Measurements from ENCODE around the gene SORCS1. TPM values are rescaled to one million over a fixed set of nuclear protein-coding genes. Genes with fewer than 3 reads are reported as not detected.

SORCS1 gene
- total RNA-seq, 1 donor from 2014 or later: not detected

DNA sequence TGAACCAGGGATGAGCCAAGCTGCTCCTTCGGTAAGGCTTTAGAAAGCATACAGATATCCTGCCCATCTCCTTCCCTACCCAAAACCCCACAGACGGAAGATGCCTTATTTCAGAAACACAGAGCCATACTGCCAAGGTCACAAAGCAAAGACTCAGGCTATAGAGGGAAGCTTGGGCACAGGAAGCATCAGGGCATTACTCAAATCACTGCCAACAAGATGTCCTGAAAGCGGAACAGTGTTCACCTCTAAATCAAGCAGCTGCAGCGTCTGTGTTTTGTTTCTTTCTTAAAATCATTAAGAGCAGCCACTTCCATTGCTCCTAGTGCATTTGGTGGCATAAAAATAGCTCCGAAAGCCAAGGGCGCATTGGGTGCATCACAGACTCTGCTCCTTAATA is 307.3 kb downstream of the SORCS1 start:
- no peak for FAIRE-seq
- H3K27me3 ChIP-seq (ENCODE audit: control insufficient read depth, insufficient read depth, low read length): no peaks in the 10 kb centered on the region
- no peak for DNase-seq (ENCODE audit: low read depth)
- H3K36me3 ChIP-seq (ENCODE audit: control insufficient read depth, insufficient read depth, low read length): no peaks in the 10 kb centered on the region
- TF ChIP-seq, protein P1, sequence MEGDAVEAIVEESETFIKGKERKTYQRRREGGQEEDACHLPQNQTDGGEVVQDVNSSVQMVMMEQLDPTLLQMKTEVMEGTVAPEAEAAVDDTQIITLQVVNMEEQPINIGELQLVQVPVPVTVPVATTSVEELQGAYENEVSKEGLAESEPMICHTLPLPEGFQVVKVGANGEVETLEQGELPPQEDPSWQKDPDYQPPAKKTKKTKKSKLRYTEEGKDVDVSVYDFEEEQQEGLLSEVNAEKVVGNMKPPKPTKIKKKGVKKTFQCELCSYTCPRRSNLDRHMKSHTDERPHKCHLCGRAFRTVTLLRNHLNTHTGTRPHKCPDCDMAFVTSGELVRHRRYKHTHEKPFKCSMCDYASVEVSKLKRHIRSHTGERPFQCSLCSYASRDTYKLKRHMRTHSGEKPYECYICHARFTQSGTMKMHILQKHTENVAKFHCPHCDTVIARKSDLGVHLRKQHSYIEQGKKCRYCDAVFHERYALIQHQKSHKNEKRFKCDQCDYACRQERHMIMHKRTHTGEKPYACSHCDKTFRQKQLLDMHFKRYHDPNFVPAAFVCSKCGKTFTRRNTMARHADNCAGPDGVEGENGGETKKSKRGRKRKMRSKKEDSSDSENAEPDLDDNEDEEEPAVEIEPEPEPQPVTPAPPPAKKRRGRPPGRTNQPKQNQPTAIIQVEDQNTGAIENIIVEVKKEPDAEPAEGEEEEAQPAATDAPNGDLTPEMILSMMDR (IDR thresholded peaks at IDR 0.05; ENCODE audit: insufficient read depth, low read length, severe bottlenecking): no peak
- no peak overlapping the region for H3K4me3 ChIP-seq (ENCODE audit: low read depth, low read length)

- FAIRE-seq (no peak), DNase-seq (ENCODE audit: low read depth) (no peak)
- Histone ChIP-seq H3K4me3 (ENCODE audit: low read depth, low read length) (no peak overlapping the region), H3K27me3 (ENCODE audit: control insufficient read depth, insufficient read depth, low read length) (no peaks in the 10 kb centered on the region), H3K36me3 (ENCODE audit: control insufficient read depth, insufficient read depth, low read length) (no peaks in the 10 kb centered on the region)
- TF ChIP-seq, protein P1 (IDR thresholded peaks at IDR 0.05; ENCODE audit: insufficient read depth, low read length, severe bottlenecking): no peak
These were observed 327.4 kb downstream of the SORCS1 start for GRCh38 chr10:106836933-106837663.

- H3K4me3 ChIP-seq (ENCODE audit: low read depth, low read length): no peak overlapping the region
- no peaks in the 10 kb centered on the region for H3K27me3 ChIP-seq (ENCODE audit: control insufficient read depth, insufficient read depth, low read length)
- FAIRE-seq: no peak
- no peak for DNase-seq (ENCODE audit: low read depth)
- H3K36me3 ChIP-seq (ENCODE audit: control insufficient read depth, insufficient read depth, low read length): no peaks in the 10 kb centered on the region
- TF ChIP-seq, protein P1 (IDR thresholded peaks at IDR 0.05; ENCODE audit: insufficient read depth, low read length, severe bottlenecking): no peak
These were observed 331.7 kb downstream of the SORCS1 start for GRCh38 chr10:106832846-106833245.

DNA sequence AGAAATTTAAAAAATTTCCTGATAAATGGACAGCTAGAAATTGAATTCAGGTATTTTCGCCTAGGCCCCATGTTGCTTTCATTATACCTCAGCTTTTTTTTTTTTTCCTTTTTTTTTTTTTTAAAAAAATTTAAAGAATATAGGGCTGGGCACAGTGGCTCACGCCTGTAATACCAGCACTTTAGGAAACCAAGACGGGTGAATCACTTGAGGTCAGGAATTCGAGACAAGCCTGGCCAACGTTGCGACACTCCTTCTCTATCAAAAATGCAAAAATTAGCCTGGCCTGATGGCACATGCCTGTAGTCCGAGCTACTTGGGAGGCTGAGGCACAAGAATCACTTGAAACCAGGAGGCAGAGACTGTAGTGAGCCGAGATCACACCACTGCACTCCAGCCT is 334.0 kb downstream of the SORCS1 start:
- TF ChIP-seq, protein P1 (IDR thresholded peaks at IDR 0.05; ENCODE audit: insufficient read depth, low read length, severe bottlenecking): no peak
- DNase-seq (ENCODE audit: low read depth): no peak
- Histone ChIP-seq H3K4me3 (ENCODE audit: low read depth, low read length) (no peak overlapping the region), H3K27me3 (ENCODE audit: control insufficient read depth, insufficient read depth, low read length) (no peaks in the 10 kb centered on the region), H3K36me3 (ENCODE audit: control insufficient read depth, insufficient read depth, low read length) (no peaks in the 10 kb centered on the region)
- FAIRE-seq: no peak

DNA sequence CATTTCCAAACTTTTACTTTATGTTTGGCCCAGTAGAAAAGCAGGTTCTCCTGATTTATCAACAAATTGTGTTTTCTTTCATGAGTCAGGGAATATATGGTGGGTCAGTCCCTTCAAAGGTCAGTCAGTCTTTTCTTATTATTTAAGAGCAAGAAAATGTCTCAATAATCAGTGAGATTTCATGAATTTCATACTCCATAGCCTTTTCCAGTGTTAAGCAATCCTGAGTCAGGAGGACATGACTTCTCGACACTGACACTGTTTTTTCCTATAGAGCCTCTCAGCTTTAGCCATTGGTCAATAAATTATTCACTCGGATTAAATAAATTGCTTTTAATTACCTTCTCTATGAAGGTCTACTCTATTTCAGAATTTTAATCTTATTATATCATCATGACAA is 334.5 kb downstream of the SORCS1 start:
- H3K27me3 ChIP-seq (ENCODE audit: control insufficient read depth, insufficient read depth, low read length): no peaks in the 10 kb centered on the region
- H3K4me3 ChIP-seq (ENCODE audit: low read depth, low read length): no peak overlapping the region
- H3K36me3 ChIP-seq (ENCODE audit: control insufficient read depth, insufficient read depth, low read length): no peaks in the 10 kb centered on the region
- no peak for FAIRE-seq
- TF ChIP-seq, protein P1 (IDR thresholded peaks at IDR 0.05; ENCODE audit: insufficient read depth, low read length, severe bottlenecking): no peak
- no peak for DNase-seq (ENCODE audit: low read depth)

- TF ChIP-seq, protein P1 (IDR thresholded peaks at IDR 0.05; ENCODE audit: insufficient read depth, low read length, severe bottlenecking): no peak
- Histone ChIP-seq H3K36me3 (ENCODE audit: control insufficient read depth, insufficient read depth, low read length) (no peaks in the 10 kb centered on the region), H3K4me3 (ENCODE audit: low read depth, low read length) (no peak overlapping the region), H3K27me3 (ENCODE audit: control insufficient read depth, insufficient read depth, low read length) (no peaks in the 10 kb centered on the region)
- no peak for FAIRE-seq
- no peak for DNase-seq (ENCODE audit: low read depth)
These were observed 337.8 kb downstream of the SORCS1 start for GRCh38 chr10:106826716-106827115.
